ENCODE data around the gene NEMP2.

DNA sequence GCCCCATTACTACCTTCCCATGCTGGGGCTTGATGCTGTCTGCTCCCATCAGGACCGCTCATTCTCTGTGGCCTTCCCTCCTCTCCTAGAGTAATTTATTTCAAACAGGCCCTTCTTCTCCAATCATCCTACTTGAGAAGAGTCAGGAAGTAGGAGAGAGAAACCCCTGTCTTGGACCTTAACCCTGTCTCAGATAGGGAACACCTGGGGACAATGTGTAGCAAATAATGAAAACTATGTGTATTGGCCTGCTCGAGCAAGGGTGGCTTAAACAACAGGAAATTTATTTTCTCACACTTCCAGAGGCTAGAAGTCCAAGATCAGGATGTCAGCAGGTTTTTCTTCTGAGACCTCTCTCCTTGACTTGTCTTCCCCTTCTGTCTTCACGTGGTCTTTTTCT is 26.6 kb upstream of the NEMP2 start:
- TF ChIP-seq EZH2 (IDR thresholded peaks at IDR 0.05) = no peak
- TF ChIP-seq, protein P1, sequence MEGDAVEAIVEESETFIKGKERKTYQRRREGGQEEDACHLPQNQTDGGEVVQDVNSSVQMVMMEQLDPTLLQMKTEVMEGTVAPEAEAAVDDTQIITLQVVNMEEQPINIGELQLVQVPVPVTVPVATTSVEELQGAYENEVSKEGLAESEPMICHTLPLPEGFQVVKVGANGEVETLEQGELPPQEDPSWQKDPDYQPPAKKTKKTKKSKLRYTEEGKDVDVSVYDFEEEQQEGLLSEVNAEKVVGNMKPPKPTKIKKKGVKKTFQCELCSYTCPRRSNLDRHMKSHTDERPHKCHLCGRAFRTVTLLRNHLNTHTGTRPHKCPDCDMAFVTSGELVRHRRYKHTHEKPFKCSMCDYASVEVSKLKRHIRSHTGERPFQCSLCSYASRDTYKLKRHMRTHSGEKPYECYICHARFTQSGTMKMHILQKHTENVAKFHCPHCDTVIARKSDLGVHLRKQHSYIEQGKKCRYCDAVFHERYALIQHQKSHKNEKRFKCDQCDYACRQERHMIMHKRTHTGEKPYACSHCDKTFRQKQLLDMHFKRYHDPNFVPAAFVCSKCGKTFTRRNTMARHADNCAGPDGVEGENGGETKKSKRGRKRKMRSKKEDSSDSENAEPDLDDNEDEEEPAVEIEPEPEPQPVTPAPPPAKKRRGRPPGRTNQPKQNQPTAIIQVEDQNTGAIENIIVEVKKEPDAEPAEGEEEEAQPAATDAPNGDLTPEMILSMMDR (IDR thresholded peaks at IDR 0.05) = no peak
- TF ChIP-seq EZH2phosphoT487 (IDR thresholded peaks at IDR 0.05) = no peak
